Measurements from ENCODE around the gene SMPD3.

The SMPD3 gene

GRCh38 chr16:68436581-68436980 lies 11.7 kb downstream of the SMPD3 start:
- Histone ChIP-seq H3K4me3 (replicated peaks; ENCODE audit: insufficient read depth, low read length) (no peak overlapping the region), H3K27ac (replicated peaks) (no peak overlapping the region), H3K27me3 (ENCODE audit: insufficient read depth, poor library complexity, severe bottlenecking) (no peaks in the 10 kb centered on the region)
- TF ChIP-seq CTCF (IDR thresholded peaks at IDR 0.05; ENCODE audit: insufficient read depth, low read length), result peak; percentile 51
- no peak for TF ChIP-seq SPI1 (IDR thresholded peaks at IDR 0.05; ENCODE audit: borderline replicate concordance, low read depth)
- TF ChIP-seq POLR2AphosphoS5 (IDR thresholded peaks at IDR 0.05; ENCODE audit: low read depth), result no peak
- no peak for TF ChIP-seq GABPA (IDR thresholded peaks at IDR 0.05; ENCODE audit: low read depth)
- TF ChIP-seq REST (IDR thresholded peaks at IDR 0.05; ENCODE audit: insufficient replicate concordance, low read depth), result no peak
- DNase-seq (ENCODE audit: low read depth in 1 of 2, low spot score in 1 of 2), result peak in 1 of 2 experiments; percentile 28

GRCh38 chr16:68434624-68435210 lies 13.6 kb downstream of the SMPD3 start:
- no peak for TF ChIP-seq SPI1 (IDR thresholded peaks at IDR 0.05; ENCODE audit: borderline replicate concordance, low read depth)
- no peak for TF ChIP-seq GABPA (IDR thresholded peaks at IDR 0.05; ENCODE audit: low read depth)
- TF ChIP-seq POLR2AphosphoS5 (IDR thresholded peaks at IDR 0.05; ENCODE audit: low read depth), result no peak
- TF ChIP-seq REST (IDR thresholded peaks at IDR 0.05; ENCODE audit: insufficient replicate concordance, low read depth), result no peak
- TF ChIP-seq CTCF (IDR thresholded peaks at IDR 0.05; ENCODE audit: insufficient read depth, low read length), result no peak
- no peak overlapping the region for H3K4me3 ChIP-seq (replicated peaks; ENCODE audit: insufficient read depth, low read length)

GRCh38 chr16:68433316-68433715 lies 15.0 kb downstream of the SMPD3 start:
- no peaks in the 10 kb centered on the region for H3K27me3 ChIP-seq (ENCODE audit: insufficient read depth, poor library complexity, severe bottlenecking)
- no peak for TF ChIP-seq CTCF (IDR thresholded peaks at IDR 0.05; ENCODE audit: insufficient read depth, low read length)
- TF ChIP-seq POLR2AphosphoS5 (IDR thresholded peaks at IDR 0.05; ENCODE audit: low read depth), result no peak
- TF ChIP-seq SPI1 (IDR thresholded peaks at IDR 0.05; ENCODE audit: borderline replicate concordance, low read depth), result no peak
- TF ChIP-seq GABPA (IDR thresholded peaks at IDR 0.05; ENCODE audit: low read depth), result no peak
- TF ChIP-seq REST (IDR thresholded peaks at IDR 0.05; ENCODE audit: insufficient replicate concordance, low read depth), result no peak
- DNase-seq (ENCODE audit: low read depth in 1 of 2, low spot score in 1 of 2), result no peak
- H3K27ac ChIP-seq (replicated peaks), result no peak overlapping the region
- H3K4me3 ChIP-seq (replicated peaks; ENCODE audit: insufficient read depth, low read length), result no peak overlapping the region

More at GRCh38 chr16:68434624-68435210, 13.6 kb downstream of the SMPD3 start:
- H3K27me3 ChIP-seq (ENCODE audit: insufficient read depth, poor library complexity, severe bottlenecking), result no peaks in the 10 kb centered on the region
- no peak for DNase-seq (ENCODE audit: low read depth in 1 of 2, low spot score in 1 of 2)
- H3K27ac ChIP-seq (replicated peaks), result no peak overlapping the region

All from HL-60 (cell line).